ENCODE data around the gene LRRC14B.
"Not testable (repeated sequence)": the region's sequence is repeated elsewhere in the genome, so short reads cannot be mapped to it uniquely, and the experiment has no call there.

Gene LRRC14B

GRCh38 chr5:218457-219291 lies 27.4 kb downstream of the LRRC14B start:
- intact Hi-C loops (cut with DNase I): no loop called here

DNA sequence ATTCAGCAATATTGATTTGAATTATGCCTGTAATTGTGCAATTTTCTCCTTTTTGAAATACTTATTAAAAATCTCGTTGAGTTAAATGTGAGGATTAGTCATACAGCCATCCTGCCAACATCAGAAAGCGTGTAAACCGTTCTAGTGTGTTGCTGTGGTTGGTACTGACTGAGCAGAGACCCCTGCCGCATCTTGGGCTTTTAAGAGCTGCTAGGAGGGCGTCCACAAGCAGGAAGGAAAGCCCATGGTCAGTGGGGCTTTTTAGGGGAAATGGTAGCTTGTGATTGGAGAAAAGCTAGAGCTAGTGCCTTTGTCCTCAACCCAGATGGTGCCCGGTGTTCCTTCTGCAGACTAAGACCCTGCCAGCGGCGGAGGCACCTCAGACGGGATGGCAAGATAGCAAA lies 28.2 kb downstream of the LRRC14B start:
- intact Hi-C loops (cut with DNase I): no loop called here
- peak in 7 of 42 donors; percentile 10 to 57 (median 21) for DNase-seq

More at GRCh38 chr5:218457-219291, 27.4 kb downstream of the LRRC14B start:
- DNase-seq: peak in 21 of 42 donors; percentile 18 to 65 (median 35)

DNA sequence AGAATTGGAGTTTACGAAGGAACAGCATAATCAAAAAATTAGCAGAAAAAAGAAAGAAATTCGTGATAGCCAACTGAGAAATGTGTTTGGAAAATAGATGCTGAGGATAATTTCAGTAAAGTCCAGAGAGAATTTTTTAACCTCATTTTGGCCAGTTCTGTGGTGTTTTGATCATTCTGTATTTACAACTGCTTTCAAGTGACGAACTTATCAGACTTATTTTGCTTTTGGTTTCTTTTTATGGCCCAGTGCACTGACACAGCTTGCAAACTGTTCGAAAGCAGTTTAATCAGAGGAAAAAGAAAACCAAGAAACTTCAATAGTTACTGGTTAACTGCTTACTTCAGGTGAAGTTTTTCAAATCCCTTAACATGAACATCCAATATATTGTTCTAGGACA lies 28.7 kb downstream of the LRRC14B start:
- no peak for DNase-seq
- intact Hi-C loops (cut with DNase I): no loop called here

- intact Hi-C loops (cut with DNase I); DNase-seq: not testable (repeated sequence)
Measured at GRCh38 chr5:222951-223715, 31.8 kb downstream of the LRRC14B start.

GRCh38 chr5:223791-224190 lies 32.5 kb downstream of the LRRC14B start:
- intact Hi-C loops (cut with DNase I): no loop called here
- no peak for DNase-seq

DNA sequence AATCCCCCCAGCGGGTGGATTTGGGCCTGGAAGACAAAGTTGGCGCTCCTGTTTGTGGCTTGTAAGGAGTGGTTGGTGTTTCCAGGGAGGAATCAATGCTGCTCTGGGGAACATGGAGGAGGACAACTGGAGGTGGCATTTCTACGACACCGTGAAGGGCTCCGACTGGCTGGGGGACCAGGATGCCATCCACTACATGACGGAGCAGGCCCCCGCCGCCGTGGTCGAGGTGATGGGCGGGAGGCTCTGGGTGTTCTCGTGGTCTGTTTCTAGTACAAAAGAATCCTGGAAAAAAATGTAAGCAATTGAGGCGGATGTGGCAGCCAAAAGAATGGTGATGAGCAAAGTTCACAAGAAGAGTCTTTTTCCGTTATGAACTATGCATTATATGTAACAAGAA lies 34.0 kb downstream of the LRRC14B start:
- DNase-seq: no peak
- intact Hi-C loops (cut with DNase I): no loop called here

DNA sequence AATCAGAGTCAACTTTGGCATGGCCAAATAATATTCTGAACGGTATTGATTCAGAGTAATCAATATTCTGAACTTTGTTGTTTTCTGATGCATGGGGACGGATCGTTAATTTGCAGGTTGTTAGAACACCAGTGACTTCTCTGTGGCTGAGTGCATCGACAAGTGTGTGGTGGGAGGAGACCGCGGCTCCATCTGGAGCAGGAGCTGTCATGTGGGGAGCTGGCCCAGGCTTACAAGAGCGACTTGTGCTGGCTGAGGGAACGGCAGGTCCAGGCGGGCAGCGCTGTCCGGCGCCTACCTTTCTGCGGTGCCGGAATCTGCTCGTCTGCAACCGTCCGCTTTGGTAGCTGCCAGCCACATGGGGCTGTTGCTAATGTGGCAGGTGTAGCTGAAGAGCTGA lies 36.1 kb downstream of the LRRC14B start:
- intact Hi-C loops (cut with DNase I): not testable (repeated sequence)
- peak in 24 of 42 donors; percentile 11 to 80 (median 46) for DNase-seq

- DNase-seq: peak in 2 of 42 donors; percentile 30
- intact Hi-C loops (cut with DNase I): no loop called here
Measured at GRCh38 chr5:228886-229285, 37.6 kb downstream of the LRRC14B start.

GRCh38 chr5:230711-231110 lies 39.4 kb downstream of the LRRC14B start:
- intact Hi-C loops (cut with DNase I): no loop called here
- DNase-seq: no peak

GRCh38 chr5:231661-232060 lies 40.4 kb downstream of the LRRC14B start:
- intact Hi-C loops (cut with DNase I): no loop called here
- peak; percentile 14 to 87 (median 60) for DNase-seq

- intact Hi-C loops (cut with DNase I): not testable (repeated sequence)
Measured at GRCh38 chr5:233426-233825, 42.1 kb downstream of the LRRC14B start.

GRCh38 chr5:234450-234849 lies 43.2 kb downstream of the LRRC14B start:
- intact Hi-C loops (cut with DNase I): no loop called here
- DNase-seq: no peak

More at GRCh38 chr5:233426-233825, 42.1 kb downstream of the LRRC14B start:
- not testable (repeated sequence) for DNase-seq

- intact Hi-C loops (cut with DNase I): not testable (repeated sequence)
- peak in 32 of 42 donors; percentile 19 to 85 (median 57) for DNase-seq
Measured at GRCh38 chr5:235527-235926, 44.2 kb downstream of the LRRC14B start.

GRCh38 chr5:237931-238330 lies 46.6 kb downstream of the LRRC14B start:
- intact Hi-C loops (cut with DNase I): not testable (repeated sequence)

GRCh38 chr5:240550-240949 lies 49.3 kb downstream of the LRRC14B start:
- DNase-seq: peak in 1 of 42 donors; percentile 3
- intact Hi-C loops (cut with DNase I): not testable (repeated sequence)

More at GRCh38 chr5:237931-238330, 46.6 kb downstream of the LRRC14B start:
- peak in 40 of 42 donors; percentile 13 to 87 (median 64) for DNase-seq

- DNase-seq: peak in 1 of 42 donors; percentile 13
- intact Hi-C loops (cut with DNase I): not testable (repeated sequence)
Measured at GRCh38 chr5:241045-241669, 49.9 kb downstream of the LRRC14B start.

- peak in 1 of 42 donors; percentile 27 for DNase-seq
- intact Hi-C loops (cut with DNase I): not testable (repeated sequence)
Measured at GRCh38 chr5:243683-244367, 52.5 kb downstream of the LRRC14B start.

- intact Hi-C loops (cut with DNase I); DNase-seq: not testable (repeated sequence)
Measured at GRCh38 chr5:245717-246116, 54.4 kb downstream of the LRRC14B start.

Measured in head of caudate nucleus (tissue), 42 donors.